ENCODE data around the gene ZNF69.
"Not testable (repeated sequence)": the region's sequence is repeated elsewhere in the genome, so short reads cannot be mapped to it uniquely, and the experiment has no call there.

The ZNF69 gene

DNA sequence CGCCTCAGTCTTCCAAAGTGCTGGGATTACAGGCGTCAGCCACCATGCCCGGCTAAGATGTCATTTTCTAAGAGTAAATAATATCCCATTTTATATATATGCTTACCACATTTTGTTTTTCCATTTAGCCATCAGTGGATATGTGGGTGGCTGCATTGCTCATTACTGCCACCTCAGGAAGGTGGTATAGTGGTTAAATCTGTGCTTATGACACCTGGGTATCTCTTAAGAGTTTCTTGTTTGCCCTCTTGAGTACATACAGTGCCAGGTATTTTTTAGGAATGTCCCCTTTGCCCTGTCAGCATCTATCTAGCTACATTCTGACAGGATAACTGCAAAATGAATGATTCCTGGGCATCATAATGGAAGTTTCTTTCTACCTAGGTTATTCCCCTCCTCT, 14.6 kb downstream of the ZNF69 start:
- no peak for DNase-seq

DNA sequence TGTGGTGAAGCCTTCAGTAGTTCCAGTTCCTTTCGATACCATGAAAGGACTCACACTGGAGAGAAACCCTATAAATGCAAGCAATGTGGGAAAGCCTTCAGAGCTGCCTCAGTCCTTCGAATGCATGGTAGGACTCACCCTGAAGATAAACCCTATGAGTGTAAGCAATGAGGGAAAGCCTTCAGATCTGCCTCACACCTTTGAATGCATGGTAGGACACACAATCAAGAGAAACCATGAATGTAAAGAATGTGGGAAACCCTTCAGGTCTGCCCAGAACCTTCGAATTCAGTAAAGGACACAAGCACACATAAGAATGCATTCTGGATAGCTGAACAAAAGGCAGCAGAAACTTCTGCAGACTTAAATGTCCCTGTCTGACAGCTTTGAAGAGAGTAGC, 18.3 kb downstream of the ZNF69 start:
- no peak for DNase-seq

DNA sequence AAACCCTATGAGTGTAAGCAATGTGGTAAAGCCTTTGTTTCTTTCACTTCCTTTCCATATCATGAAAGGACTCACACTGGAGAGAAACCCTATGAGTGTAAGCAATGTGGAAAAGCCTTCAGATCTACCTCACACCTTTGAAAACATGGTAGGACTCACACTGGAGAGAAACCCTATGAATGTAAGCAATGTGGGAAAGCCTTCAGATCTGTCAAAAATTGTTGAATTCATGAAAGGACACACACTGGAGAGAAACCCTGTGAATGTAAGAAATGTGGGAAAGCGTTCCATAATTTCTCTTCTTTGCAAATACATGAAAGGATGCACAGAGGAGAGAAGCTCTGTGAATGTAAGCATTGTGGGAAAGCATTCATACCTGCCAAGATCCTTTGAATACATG, 24.4 kb downstream of the ZNF69 start:
- DNase-seq = not testable (repeated sequence)

DNA sequence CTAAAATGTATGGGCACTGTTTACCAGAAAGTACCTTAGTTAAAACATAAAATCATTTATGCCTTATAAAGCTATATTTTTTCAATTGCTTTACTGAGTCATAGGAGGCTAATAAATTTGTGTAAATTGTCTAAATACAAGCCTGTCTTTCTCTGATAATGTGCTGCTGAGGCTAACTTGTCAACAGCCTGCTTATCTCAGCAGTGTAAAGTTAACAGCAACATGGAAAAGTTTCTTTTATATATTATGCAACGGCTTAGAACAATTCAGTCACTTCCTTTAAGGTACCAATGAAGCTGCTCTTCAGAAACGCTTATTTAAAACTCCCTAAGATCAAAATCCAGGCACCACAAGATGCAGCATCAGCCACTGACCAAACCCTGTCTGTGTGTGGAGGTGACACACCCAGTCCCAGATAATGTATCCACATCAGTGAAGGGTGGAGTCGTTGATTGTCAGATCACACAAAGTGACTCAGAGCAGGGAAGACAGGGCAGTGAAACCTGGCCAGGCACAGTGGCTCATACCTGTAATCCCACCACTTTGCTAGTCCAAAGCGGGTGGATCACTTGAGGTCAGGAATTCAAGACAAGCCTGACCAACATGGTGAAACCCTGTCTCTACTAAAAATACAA, 27.0 kb downstream of the ZNF69 start:
- DNase-seq = not testable (repeated sequence)

DNA sequence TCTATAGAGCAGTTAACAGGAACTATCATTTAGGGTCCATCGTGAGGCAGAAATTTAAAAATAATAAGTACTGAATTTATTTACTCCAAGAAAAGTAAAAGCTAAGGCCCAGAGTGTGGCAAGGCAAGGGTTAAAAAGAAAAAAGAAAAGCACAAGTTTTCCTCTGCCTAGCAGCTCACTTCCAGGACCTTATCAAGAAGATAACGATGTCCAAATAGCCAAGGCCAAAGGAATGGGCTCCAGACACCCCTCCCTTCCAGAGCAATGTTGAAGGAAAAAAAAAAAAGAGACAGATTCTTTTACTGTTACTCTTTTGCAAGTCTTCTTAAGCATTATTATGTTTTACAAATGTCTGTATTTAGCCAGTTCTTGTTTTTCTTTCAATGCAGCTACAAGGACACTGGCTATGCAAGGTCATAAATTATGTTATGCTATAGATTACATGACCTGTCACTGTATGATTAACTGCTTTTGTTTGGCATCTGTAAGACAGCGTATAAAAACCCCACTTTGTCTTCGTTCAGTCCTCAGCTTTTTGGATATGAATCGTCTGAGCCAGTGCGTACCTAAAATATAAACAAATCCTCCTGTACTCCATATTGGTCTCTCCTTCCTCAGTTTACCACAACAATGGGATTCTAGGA, 34.4 kb downstream of the ZNF69 start:
- DNase-seq = peak; percentile 3

DNA sequence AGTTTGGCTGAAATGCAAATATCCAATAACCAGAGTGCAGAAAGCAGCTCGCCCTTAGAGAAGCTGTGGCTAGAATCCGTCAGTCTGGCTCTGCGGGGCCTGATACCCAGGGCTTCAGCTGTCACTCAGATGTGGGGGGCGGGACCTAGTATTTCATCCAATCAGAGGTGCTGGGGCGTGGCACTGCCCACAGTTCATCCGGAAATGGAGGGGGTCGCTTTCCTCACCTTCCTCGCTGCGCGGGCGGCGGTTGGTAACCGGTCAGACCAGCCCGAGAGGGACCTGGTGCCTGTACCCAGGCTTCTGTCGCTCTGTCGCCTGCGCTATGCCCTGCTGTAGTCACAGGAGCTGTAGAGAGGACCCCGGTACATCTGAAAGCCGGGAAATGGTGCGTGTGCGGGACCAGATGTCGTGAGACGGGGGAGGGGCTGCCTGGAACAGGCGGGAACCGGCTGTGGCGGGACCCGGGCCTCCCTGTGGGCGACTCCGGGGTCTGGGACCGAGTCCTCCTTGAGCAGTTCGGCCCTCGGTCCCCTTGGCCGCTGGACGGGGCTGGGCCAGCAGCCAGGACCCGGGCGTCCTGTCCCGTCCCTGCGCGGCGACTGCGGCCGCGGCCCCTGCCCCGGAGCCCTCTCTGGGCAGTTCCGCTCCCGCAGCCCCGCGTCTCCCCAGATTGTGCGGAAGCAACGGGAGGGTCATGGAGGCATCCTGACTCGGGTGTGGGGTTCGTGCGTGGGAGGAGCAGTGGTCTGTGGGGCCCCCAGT, 37.5 kb downstream of the ZNF69 start, which contains the start of gene ZNF700:
Gene ZNF700, plus strand, starts transcription at position 222 of the 765 bp plus-strand sequence. Its CDS starts 104 bp downstream, at position 326.
- DNase-seq = peak; percentile 96

DNA sequence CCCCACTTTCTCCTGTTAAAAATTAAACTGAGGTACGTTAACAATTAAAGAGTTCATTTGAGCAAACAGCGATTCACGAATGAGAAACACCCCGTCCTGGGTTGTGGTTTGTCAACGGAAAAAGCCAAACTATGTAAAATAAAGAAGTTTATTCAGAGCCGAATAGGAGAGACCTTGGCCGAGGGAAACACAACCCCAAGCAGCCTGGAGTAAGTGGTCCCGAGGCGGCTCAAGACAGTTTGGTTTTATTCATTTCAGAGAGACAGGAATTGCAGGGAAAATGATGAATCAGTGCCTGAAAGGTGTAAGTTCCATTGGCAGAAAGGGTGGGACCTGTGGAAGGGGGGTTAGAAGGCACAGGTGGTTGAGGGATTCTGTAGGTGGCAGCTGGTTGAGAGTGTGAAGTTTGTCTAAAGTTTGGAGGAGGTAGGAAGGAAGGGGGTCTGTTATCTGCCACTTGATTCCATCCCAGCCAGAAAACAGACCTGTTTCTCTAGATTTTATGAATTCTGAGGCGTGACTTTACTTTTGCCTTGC, 38.1 kb downstream of the ZNF69 start:
- DNase-seq = not testable (repeated sequence)

DNA sequence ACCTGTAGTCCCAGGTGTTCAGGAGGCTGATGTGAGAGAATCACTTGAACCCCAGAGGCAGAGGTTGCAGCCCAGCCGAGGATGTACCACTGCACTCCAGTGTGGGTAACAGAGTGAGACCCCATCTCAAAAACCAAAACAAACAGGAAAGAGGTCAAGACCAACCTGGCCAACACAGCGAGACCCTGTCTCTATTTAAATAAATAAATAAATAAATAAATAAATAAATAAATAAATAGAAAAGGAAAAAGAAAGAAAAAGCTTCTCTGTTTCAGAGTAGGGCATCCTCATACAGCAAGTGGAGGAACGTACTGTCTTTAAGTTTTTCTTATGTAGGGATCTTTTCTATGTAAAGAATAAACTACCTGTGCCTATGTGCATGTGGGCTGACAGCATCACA, 39.6 kb downstream of the ZNF69 start:
- no peak for DNase-seq

DNA sequence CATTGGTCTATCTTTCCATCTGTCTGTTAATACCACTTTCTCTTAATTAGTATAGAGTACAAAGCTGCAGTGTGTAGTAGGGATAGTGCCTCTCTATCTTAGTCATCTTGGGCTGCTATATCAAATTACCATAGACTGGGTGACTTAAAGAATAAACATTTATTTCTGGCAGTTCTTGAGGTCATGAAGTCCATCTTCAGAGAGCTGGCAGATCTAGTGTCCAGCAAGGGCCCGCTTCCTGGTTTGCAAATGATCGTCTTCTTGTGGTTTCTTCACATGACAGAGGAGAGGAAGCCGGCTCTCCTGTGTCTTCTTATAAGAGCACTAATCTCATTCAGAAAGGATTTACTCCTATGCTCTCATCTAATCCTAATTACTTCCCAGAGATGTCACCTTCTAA, 43.5 kb downstream of the ZNF69 start:
- DNase-seq = no peak

DNA sequence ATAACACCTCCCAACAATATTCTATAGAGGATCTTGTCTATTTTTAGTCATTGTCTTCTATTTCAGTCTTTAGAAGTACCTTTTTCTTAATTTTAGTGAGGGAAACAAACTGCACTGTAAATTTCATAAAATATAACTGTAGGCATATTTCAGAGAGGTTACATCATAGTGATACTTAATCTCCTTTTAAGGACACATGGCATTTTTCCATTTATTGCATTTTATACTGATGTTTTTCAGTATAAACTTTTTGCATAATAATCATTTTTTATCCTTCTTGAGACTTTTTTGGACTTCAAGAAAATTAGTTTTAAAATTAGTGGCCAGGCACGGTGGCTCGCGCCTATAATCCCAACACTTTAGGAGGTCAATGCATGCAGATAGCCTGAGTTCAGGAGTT, 43.9 kb downstream of the ZNF69 start:
- no peak for DNase-seq

DNA sequence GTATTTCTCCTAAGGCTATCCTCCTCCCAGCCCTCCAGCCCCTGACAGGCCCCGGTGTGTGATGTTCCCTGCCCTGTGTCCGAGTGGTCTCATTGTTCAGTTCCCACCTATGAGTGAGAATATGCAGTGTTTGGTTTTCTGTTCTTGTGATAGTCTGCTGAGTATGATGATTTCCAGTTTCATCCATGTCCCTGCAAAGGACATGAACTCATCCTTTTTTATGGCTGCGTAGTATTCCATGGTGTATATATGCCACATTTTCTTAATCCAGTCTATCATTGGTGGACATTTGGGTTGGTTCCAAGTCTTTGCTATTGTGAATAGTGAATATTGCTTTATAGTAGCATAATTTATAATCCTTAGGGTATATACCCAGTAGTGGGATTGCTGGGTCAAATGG, 48.2 kb downstream of the ZNF69 start:
- not testable (repeated sequence) for DNase-seq

DNA sequence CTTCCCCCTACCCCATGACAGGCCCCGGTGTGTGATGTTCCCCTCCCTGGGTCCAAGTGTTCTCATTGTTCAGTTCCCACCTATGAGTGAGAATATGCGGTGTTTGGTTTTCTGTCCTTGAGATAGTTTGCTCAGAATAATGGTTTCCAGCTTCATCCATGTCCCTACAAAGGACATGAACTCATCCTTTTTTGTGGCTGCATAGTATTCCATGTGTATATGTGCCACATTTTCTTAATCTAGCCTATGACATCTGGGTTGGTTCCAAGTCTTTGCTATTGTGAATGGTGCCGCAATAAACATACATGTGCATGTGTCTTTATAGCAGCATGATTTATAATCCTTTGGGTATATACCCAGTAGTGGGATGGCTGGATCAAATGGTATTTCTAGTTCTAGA, 50.8 kb downstream of the ZNF69 start:
- not testable (repeated sequence) for DNase-seq

DNA sequence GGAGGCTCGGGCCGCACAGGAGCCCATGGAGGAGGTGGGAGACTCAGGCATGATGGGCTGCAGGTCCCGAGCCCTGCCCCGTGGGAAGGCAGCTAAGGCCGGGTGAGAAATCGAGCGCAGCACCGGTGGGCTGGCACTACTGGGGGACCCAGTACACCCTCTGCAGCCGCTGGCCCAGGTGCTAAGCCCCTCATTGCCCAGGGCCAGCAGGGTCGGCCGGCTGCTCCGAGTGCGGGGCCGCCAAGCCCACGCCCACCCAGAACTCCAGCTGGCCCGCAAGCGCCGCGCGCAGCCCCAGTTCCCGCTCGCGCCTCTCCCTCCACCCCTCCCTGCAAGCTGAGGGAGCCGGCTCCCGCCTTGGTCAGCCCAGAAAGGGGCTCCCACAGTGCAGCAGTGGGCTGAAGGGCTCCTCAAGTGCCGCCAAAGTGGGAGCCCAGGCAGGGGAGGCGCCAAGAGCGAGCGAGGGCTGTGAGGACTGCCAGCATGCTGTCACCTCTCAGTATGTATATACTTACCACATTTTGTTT, 53.8 kb downstream of the ZNF69 start:
- not testable (repeated sequence) for DNase-seq

DNA sequence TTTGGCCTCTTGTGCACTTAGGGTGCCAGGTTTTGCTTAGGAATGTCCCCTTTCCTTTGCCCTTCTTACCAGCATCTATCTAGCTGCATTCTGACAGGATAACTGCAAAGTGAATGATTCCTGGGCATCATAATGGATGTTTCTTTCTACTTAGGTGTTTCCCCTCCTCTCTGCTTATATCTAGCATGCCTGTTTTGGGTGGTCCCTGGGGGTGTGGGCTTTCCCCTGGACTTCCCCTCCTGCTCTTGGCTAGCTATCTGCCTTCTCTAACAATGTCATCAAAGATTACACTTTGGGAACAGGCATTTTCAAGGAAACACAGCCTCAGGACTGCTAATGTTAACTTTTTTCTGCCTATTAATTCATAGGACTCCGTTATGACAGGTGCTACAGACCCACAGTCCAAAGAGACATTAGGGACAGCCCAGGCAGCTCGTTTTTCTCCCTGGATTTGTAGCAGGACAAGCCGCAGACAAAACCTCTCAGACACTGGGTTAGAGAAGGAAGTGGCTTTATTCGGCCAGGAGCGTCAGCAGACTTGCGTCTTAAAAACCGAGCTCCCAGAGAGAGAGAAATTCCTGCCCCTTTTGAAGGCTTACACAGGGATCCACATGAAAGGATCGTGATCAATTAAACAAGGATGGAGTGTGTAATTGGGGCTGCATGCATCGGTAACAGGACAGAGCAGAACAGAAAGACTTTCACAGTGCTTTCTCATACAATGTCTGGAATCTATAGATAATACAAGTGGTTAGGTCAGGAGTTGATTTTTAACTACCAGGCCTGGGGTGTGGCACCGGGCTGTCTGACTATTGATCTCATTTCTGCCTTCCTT, 54.6 kb downstream of the ZNF69 start:
- no peak for DNase-seq

DNA sequence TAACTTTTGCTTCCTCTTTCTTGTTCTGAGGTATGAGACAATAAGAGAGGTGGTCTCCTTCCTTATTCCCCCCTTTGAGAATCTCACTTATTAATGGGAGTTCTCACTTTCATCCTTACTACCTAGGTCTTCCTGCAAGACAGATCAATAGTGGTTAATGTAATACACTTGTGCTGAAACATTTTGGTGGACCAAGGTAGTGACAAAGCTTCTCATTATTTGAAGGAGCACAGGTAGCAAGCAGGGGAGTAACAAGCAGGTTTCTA, 55.2 kb downstream of the ZNF69 start:
- peak; percentile 29 for DNase-seq

DNA sequence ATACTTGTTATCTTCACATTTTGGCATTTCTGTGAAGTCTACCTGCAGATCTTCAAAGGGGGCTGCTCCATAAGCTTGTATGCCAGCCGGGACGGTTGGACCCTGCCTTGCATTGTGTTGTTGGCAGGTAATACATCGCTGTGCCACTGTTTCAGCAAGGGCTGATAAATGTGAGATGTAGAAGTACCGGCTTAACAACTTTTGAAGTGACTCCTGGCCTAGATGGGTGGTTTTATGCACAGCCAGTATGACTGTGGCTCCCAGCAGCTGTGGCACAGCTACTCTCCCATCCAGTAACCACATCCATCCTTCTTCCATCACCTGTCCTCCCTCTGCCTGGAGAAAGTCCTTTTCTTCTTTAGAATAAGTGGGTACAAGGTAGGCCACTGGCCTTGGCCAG, 57.1 kb downstream of the ZNF69 start:
- no peak for DNase-seq

DNA sequence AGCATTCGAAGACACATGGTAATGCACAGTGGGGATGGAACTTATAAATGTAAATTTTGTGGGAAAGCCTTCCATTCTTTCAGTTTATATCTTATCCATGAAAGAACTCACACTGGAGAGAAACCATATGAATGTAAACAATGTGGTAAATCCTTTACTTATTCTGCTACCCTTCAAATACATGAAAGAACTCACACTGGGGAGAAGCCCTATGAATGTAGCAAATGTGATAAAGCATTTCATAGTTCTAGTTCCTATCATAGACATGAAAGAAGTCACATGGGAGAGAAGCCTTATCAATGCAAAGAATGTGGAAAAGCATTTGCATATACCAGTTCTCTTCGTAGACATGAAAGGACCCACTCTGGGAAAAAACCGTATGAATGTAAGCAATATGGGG, 61.1 kb downstream of the ZNF69 start:
- DNase-seq = no peak

DNA sequence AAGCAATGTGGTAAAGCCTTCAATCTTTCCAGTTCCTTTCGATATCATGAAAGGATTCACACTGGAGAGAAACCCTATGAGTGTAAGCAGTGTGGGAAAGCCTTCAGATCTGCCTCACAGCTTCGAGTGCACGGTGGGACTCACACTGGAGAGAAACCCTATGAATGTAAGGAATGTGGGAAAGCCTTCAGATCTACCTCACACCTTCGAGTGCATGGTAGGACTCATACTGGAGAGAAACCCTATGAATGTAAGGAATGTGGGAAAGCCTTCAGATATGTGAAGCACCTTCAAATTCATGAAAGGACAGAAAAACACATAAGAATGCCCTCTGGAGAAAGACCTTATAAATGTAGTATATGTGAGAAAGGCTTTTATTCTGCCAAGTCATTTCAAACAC, 61.6 kb downstream of the ZNF69 start:
- peak; percentile 37 for DNase-seq

DNA sequence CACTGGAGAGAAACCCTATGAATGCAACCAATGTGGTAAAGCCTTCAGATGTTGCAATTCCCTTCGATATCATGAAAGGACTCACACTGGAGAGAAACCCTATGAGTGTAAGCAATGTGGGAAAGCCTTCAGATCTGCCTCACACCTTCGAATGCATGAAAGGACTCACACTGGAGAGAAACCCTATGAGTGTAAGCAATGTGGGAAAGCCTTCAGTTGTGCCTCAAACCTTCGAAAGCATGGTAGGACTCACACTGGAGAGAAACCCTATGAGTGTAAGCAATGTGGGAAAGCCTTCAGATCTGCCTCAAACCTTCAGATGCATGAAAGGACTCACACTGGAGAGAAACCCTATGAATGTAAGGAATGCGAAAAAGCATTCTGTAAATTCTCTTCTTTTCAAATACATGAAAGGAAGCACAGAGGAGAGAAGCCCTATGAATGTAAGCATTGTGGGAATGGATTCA, 62.1 kb downstream of the ZNF69 start:
- peak; percentile 19 for DNase-seq

DNA sequence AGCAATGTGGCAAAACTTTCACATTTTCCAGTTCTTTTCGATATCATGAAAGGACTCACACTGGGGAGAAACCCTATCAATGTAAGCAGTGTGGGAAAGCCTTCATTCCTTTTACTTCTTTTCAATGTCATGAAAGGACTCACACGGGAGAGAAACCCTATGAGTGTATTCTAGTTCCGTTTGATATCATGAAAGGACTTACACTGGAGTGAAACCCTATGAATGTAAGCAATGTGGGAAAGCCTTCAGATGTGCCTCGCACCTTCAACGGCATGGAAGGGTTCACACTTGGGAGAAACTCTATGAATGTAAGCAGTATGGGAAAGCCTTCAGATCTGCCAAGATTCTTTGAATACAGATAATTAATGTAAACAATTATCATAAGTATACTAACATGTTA, 62.7 kb downstream of the ZNF69 start:
- no peak for DNase-seq
